ENCODE data around the gene TSHZ2.

- TF ChIP-seq EZH2 (IDR thresholded peaks at IDR 0.05; ENCODE audit: borderline replicate concordance): no peak
- no peak for TF ChIP-seq CTCF (IDR thresholded peaks at IDR 0.05; ENCODE audit: poor library complexity)
Measured at GRCh38 chr20:52936351-52937340, 35.5 kb upstream of the TSHZ2 start.
